Mesenchymal stem cell (in vitro differentiated cells and primary cell): ENCODE measurements around the gene SSR3.
A peak's percentile ranks its signal among the peaks of the same experiment; 100 is the strongest.

Experiments used
- DNase-seq: peaks from one replicate; pipeline ENCODE4 v3.0.0-alpha.2; 2013
- H2AFZ ChIP-seq: one replicate; pipeline ENCODE4 v1.6.1; 2013; ENCODE audit warnings: low read depth, mild to moderate bottlenecking, control low read depth, inconsistent platforms, low read length, moderate library complexity
- H2AK5ac ChIP-seq: 2 replicates; pipeline ENCODE4 v1.6.1; 2013; ENCODE audit warnings: low read length, moderate library complexity, mild to moderate bottlenecking, inconsistent platforms; ENCODE audit not compliant: severe bottlenecking
- H2BK120ac ChIP-seq: one replicate; pipeline ENCODE4 v1.6.1; 2013; ENCODE audit warnings: low read depth, mild to moderate bottlenecking, inconsistent platforms, low read length, moderate library complexity
- H2BK12ac ChIP-seq, 2 experiments: one replicate each; pipeline ENCODE4 v1.6.1; 2013; ENCODE audit warnings: inconsistent platforms in 2 of 2, low read length in 2 of 2, mild to moderate bottlenecking in 2 of 2, moderate library complexity in 2 of 2, control low read depth in 1 of 2
- H2BK15ac ChIP-seq: one replicate; pipeline ENCODE4 v1.6.1; 2013; ENCODE audit warnings: mild to moderate bottlenecking, low read depth, inconsistent platforms; ENCODE audit not compliant: poor library complexity, severe bottlenecking
- H2BK5ac ChIP-seq: 2 replicates; pipeline ENCODE4 v1.6.1; 2013; ENCODE audit warnings: low read depth, mild to moderate bottlenecking, low read length, control low read depth, inconsistent platforms; ENCODE audit not compliant: poor library complexity, severe bottlenecking
- H3K14ac ChIP-seq, 2 experiments: one replicate each; pipeline ENCODE4 v1.6.1; 2013; ENCODE audit warnings: inconsistent platforms in 2 of 2, low read length in 2 of 2, control low read depth in 1 of 2, mild to moderate bottlenecking in 1 of 2, moderate library complexity in 1 of 2
- H3K18ac ChIP-seq, 2 experiments: one replicate each; pipeline ENCODE4 v1.6.1; 2013; ENCODE audit warnings: inconsistent platforms in 2 of 2, low read length in 2 of 2, control low read depth in 1 of 2, low read depth in 1 of 2, mild to moderate bottlenecking in 1 of 2
- H3K23ac ChIP-seq, 2 experiments: one replicate each; pipeline ENCODE4 v1.6.1; 2013; ENCODE audit warnings: inconsistent platforms in 2 of 2, low read length in 2 of 2, mild to moderate bottlenecking in 2 of 2, moderate library complexity in 2 of 2, control low read depth in 1 of 2
- H3K27ac ChIP-seq: 2 replicates; pipeline ENCODE4 v1.5.1; 2013; ENCODE audit warnings: mild to moderate bottlenecking, moderate library complexity, low read length, control low read depth, inconsistent platforms; ENCODE audit not compliant: poor library complexity, severe bottlenecking
- H3K27me3 ChIP-seq, 2 experiments: 2 replicates each; pipeline versions ENCODE4 v1.6.1 to v1.7.0; 2013; ENCODE audit warnings: low read length in 2 of 2, mild to moderate bottlenecking in 2 of 2, moderate library complexity in 2 of 2, control low read depth in 1 of 2, inconsistent platforms in 1 of 2; ENCODE audit not compliant: control insufficient read depth in 1 of 2, insufficient read depth in 1 of 2
- H3K36me3 ChIP-seq, 2 experiments: 2 replicates each; pipeline versions ENCODE4 v1.6.1 to v1.7.0; 2013; ENCODE audit warnings: low read length in 2 of 2, control low read depth in 1 of 2, inconsistent platforms in 1 of 2, low read depth in 1 of 2, mild to moderate bottlenecking in 1 of 2; ENCODE audit not compliant: insufficient read depth in 2 of 2, control insufficient read depth in 1 of 2
- H3K4ac ChIP-seq, 2 experiments: one replicate each; pipeline ENCODE4 v1.6.1; 2013; ENCODE audit warnings: inconsistent platforms in 2 of 2, low read length in 2 of 2, mild to moderate bottlenecking in 2 of 2, moderate library complexity in 2 of 2, control low read depth in 1 of 2, low read depth in 1 of 2
- H3K4me1 ChIP-seq: 2 replicates; pipeline ENCODE4 v1.6.1; 2013; ENCODE audit warnings: low read depth, low read length, control low read depth; ENCODE audit not compliant: control insufficient read depth, insufficient read depth
- H3K4me2 ChIP-seq: 2 replicates; pipeline ENCODE4 v1.6.1; 2013; ENCODE audit warnings: low read length, mild to moderate bottlenecking, inconsistent platforms; ENCODE audit not compliant: poor library complexity, severe bottlenecking
- H3K4me3 ChIP-seq, 2 experiments: 2 replicates each; pipeline versions ENCODE4 v1.5.1 to v1.7.0; 2013; ENCODE audit warnings: low read length in 2 of 2, mild to moderate bottlenecking in 2 of 2, control low read depth in 1 of 2, low read depth in 1 of 2; ENCODE audit not compliant: insufficient read depth in 1 of 2
- H3K79me1 ChIP-seq: replicated peaks from 2 replicates; pipeline ENCODE4 v1.6.1; 2013; ENCODE audit warnings: mild to moderate bottlenecking, control low read depth, low read length, inconsistent platforms; ENCODE audit not compliant: poor library complexity, severe bottlenecking
- H3K9ac ChIP-seq: 2 replicates; pipeline ENCODE4 v1.7.0; 2013; ENCODE audit warnings: mild to moderate bottlenecking, low read length, moderate library complexity
- H3K9me3 ChIP-seq: 2 replicates; pipeline ENCODE4 v1.7.0; 2013; ENCODE audit warnings: mild to moderate bottlenecking, low read length; ENCODE audit not compliant: control insufficient read depth
- H4K8ac ChIP-seq: one replicate; pipeline ENCODE4 v1.6.1; 2013; ENCODE audit warnings: inconsistent platforms, mild to moderate bottlenecking, low read length, moderate library complexity
- H4K91ac ChIP-seq: one replicate; pipeline ENCODE4 v1.6.1; 2013; ENCODE audit warnings: mild to moderate bottlenecking, low read length, inconsistent platforms
- WGBS: methylation state at CpG from one replicate; pipeline ENCODE4 v1.1.7; 2013; ENCODE audit warnings: mixed read lengths; 5-methylcytosine and 5-hydroxymethylcytosine counted together

The SSR3 gene

DNA sequence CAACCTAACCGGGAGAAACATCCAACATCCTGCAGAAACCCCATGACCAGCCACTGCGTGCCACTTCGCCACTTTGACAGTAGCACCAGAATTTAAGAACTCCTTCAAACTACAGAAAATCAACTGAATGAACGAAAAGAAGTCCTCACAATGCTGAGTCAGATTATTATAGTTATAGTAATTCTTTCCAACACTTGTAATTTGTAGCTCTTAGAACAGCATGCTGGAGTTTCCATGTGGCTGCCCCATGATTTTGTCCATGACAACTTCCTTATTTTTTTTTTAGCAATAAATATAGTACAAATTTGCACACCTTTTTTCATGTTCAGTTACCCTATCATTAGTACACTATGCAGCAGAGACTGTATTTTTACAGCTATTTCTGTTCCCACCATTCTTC is 26.1 kb upstream of the SSR3 start:
- no peak overlapping the region for H3K9ac ChIP-seq
- no peak overlapping the region for H3K4me3 ChIP-seq
- no peaks in the 10 kb centered on the region for H3K79me1 ChIP-seq
- no peak overlapping the region for H2AFZ ChIP-seq
- no peak for DNase-seq
- no peak overlapping the region for H2BK120ac ChIP-seq
- no peak overlapping the region for H2BK12ac ChIP-seq
- H3K36me3 ChIP-seq: no peaks in the 10 kb centered on the region
- no peaks in the 10 kb centered on the region for H3K27me3 ChIP-seq
- H4K91ac ChIP-seq: no peak overlapping the region
- H3K4me2 ChIP-seq: no peak overlapping the region
- no peak overlapping the region for H4K8ac ChIP-seq
- H3K27ac ChIP-seq: no peak overlapping the region
- H2AK5ac ChIP-seq: no peak overlapping the region
- no peaks in the 10 kb centered on the region for H3K9me3 ChIP-seq
- no peak overlapping the region for H3K23ac ChIP-seq
- H3K14ac ChIP-seq: no peak overlapping the region
- no peak overlapping the region for H2BK15ac ChIP-seq
- no peak overlapping the region for H2BK5ac ChIP-seq
- H3K18ac ChIP-seq: no peak overlapping the region
- 100% methylated on average over 3 of the region's 4 CpGs for WGBS
- no peak overlapping the region for H3K4ac ChIP-seq
- peaks cover 5% of the 10 kb centered on the region for H3K4me1 ChIP-seq

DNA sequence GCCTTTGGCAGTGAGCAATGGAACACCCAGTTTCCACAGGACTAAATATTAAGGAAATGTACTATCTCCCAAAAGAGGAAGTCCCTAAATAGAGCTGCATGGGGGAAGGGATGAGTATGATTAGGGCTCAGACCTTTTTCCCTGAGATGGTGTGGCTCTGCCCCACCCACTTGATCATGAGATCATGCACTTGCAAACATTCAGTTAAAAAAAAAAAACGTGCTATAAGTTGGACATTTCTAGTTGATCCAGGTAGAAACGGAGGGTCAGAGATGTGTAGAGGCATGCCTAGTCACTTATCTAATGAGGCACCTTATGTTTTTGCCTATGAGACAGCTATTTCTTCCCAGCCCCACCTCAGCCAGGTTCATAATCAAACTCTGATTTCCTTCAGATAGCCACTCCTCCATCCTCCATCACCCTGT is 24.5 kb upstream of the SSR3 start:
- Histone ChIP-seq H3K9me3 (no peaks in the 10 kb centered on the region), H3K4me3 (no peak overlapping the region), H2BK15ac (no peak overlapping the region), H3K14ac (no peak overlapping the region), H3K27me3 (no peaks in the 10 kb centered on the region), H2BK12ac (no peak overlapping the region), H3K9ac (no peak overlapping the region), H3K27ac (no peak overlapping the region), H4K91ac (no peak overlapping the region), H3K4ac (no peak overlapping the region), H3K23ac (no peak overlapping the region), H3K36me3 (no peaks in the 10 kb centered on the region), H2BK5ac (no peak overlapping the region), H3K79me1 (no peaks in the 10 kb centered on the region), H2BK120ac (no peak overlapping the region), H2AK5ac (no peak overlapping the region), H2AFZ (no peak overlapping the region), H3K4me1 (peaks cover 5% of the 10 kb centered on the region), H3K4me2 (no peak overlapping the region), H3K18ac (no peak overlapping the region), H4K8ac (no peak overlapping the region)
- DNase-seq: no peak
- WGBS: 78% methylated on average over 2 of the region's 2 CpGs

GRCh38 chr3:156577736-156578135 is 22.8 kb upstream of the SSR3 start:
- H3K23ac ChIP-seq: no peak overlapping the region
- H3K9ac ChIP-seq: peak overlapping the region; percentile 20
- H2AK5ac ChIP-seq: no peak overlapping the region
- H3K4ac ChIP-seq: no peak overlapping the region
- H3K27me3 ChIP-seq: no peaks in the 10 kb centered on the region
- H4K91ac ChIP-seq: no peak overlapping the region
- no peak overlapping the region for H3K4me2 ChIP-seq
- H3K27ac ChIP-seq: no peak overlapping the region
- no peaks in the 10 kb centered on the region for H3K36me3 ChIP-seq
- no peak overlapping the region for H2BK5ac ChIP-seq
- no peaks in the 10 kb centered on the region for H3K79me1 ChIP-seq
- H3K9me3 ChIP-seq: no peaks in the 10 kb centered on the region
- peaks cover 2% of the 10 kb centered on the region for H3K4me1 ChIP-seq
- no peak overlapping the region for H2BK15ac ChIP-seq
- DNase-seq: no peak
- no peak overlapping the region for H3K4me3 ChIP-seq
- no peak overlapping the region for H2BK12ac ChIP-seq
- H3K18ac ChIP-seq: no peak overlapping the region
- no peak overlapping the region for H3K14ac ChIP-seq
- H2AFZ ChIP-seq: no peak overlapping the region
- no peak overlapping the region for H2BK120ac ChIP-seq
- no peak overlapping the region for H4K8ac ChIP-seq

- Histone ChIP-seq H2BK12ac (no peak overlapping the region), H4K8ac (no peak overlapping the region), H3K9ac (no peak overlapping the region), H2BK15ac (no peak overlapping the region), H3K4me1 (no peaks in the 10 kb centered on the region), H3K27me3 (no peaks in the 10 kb centered on the region), H3K27ac (no peak overlapping the region), H3K14ac (no peak overlapping the region), H3K79me1 (no peaks in the 10 kb centered on the region), H3K4ac (no peak overlapping the region), H2BK5ac (no peak overlapping the region), H3K9me3 (no peaks in the 10 kb centered on the region), H3K23ac (no peak overlapping the region), H3K4me3 (no peak overlapping the region), H2BK120ac (no peak overlapping the region), H3K36me3 (no peaks in the 10 kb centered on the region), H4K91ac (no peak overlapping the region), H2AFZ (no peak overlapping the region), H3K18ac (no peak overlapping the region), H2AK5ac (no peak overlapping the region), H3K4me2 (no peak overlapping the region)
- DNase-seq: no peak
- WGBS: 82% methylated on average over 1 of the region's 2 CpGs
Measured at GRCh38 chr3:156576651-156577348, 21.9 kb upstream of the SSR3 start.
